SK-N-SH treated with all-trans-retinoic acid at 6 μM for 48 hours (cell line): ENCODE data around the gene CCNE1.

ENCODE experiments used
- ATAC-seq: fragments of 200-7000 bp; cut with Tn5 transposase; 3 replicates; pipeline ENCODE4 v1.9.1; 2020; ENCODE audit warnings: mild to moderate bottlenecking, moderate library complexity
- CSDC2 ChIP-seq: fragments of 250-450 bp; sonication (Bioruptor Pico); IDR thresholded peaks from 2 replicates; pipeline ENCODE4 v1.5.0; 2020; ENCODE audit warnings: mild to moderate bottlenecking, moderate library complexity
- ESRRG ChIP-seq: fragments of 250-450 bp; sonication (Bioruptor Pico); IDR thresholded peaks from 2 replicates; pipeline ENCODE4 v1.6.1; 2021; ENCODE audit warnings: mild to moderate bottlenecking
- GLIS3 ChIP-seq: fragments of 250-450 bp; sonication (Bioruptor Pico); IDR thresholded peaks from 2 replicates; pipeline ENCODE4 v1.5.0; 2020; ENCODE audit warnings: mild to moderate bottlenecking, moderate library complexity
- ISL1 ChIP-seq: fragments of 250-450 bp; sonication (Bioruptor Pico); IDR thresholded peaks from 2 replicates; pipeline ENCODE4 v2.1.2; 2022; ENCODE audit warnings: mild to moderate bottlenecking, moderate library complexity
- OSR1 ChIP-seq: fragments of 250-450 bp; sonication (Bioruptor Pico); IDR thresholded peaks from 2 replicates; pipeline ENCODE4 v1.8.0; 2022; ENCODE audit warnings: moderate library complexity, mild to moderate bottlenecking, inconsistent platforms
- PPARA ChIP-seq: fragments of 250-450 bp; sonication (Bioruptor Pico); IDR thresholded peaks from 2 replicates; pipeline ENCODE4 v1.5.0; 2020; ENCODE audit warnings: mild to moderate bottlenecking, borderline replicate concordance
- RARB ChIP-seq: fragments of 250-450 bp; sonication (Bioruptor Pico); IDR thresholded peaks from 2 replicates; pipeline ENCODE4 v1.8.0; 2021; ENCODE audit warnings: mild to moderate bottlenecking, moderate library complexity
- SNAI2 ChIP-seq: fragments of 250-450 bp; sonication (Bioruptor Pico); IDR thresholded peaks from 2 replicates; pipeline ENCODE4 v1.5.0; 2020; ENCODE audit warnings: mild to moderate bottlenecking, moderate library complexity
- ZFP3 ChIP-seq: fragments of 250-450 bp; sonication (Bioruptor Pico); IDR thresholded peaks from 2 replicates; pipeline ENCODE4 v1.5.0; 2020; ENCODE audit warnings: mild to moderate bottlenecking, moderate library complexity
- ZFP30 ChIP-seq: fragments of 450-650 bp; formaldehyde crosslinking; IDR thresholded peaks from 2 replicates; pipeline ENCODE4 v1.5.0; 2022; ENCODE audit warnings: mild to moderate bottlenecking, moderate library complexity
- ZNF565 ChIP-seq: fragments of 450-650 bp; formaldehyde crosslinking; conservative IDR thresholded peaks from 2 replicates; pipeline ENCODE4 v1.5.0; 2020; ENCODE audit warnings: low read depth, mild to moderate bottlenecking, moderate library complexity
- ZNF70 ChIP-seq: fragments of 450-650 bp; formaldehyde crosslinking; IDR thresholded peaks from 2 replicates; pipeline ENCODE4 v1.5.0; 2020; ENCODE audit warnings: mild to moderate bottlenecking, moderate library complexity
- ZNF8 ChIP-seq: fragments of 450-650 bp; formaldehyde crosslinking; IDR thresholded peaks from 2 replicates; pipeline ENCODE4 v1.5.0; 2020; ENCODE audit warnings: mild to moderate bottlenecking, moderate library complexity
- TF ChIP-seq, protein P1 (sequence below): fragments of 250-450 bp; sonication (Bioruptor Pico); IDR thresholded peaks from 2 replicates; pipeline ENCODE4 v1.8.0; 2020; ENCODE audit warnings: mild to moderate bottlenecking, moderate library complexity, borderline replicate concordance
- TF ChIP-seq, protein P2 (sequence below): fragments of 250-450 bp; sonication (Bioruptor Pico); IDR thresholded peaks from 2 replicates; pipeline ENCODE4 v1.5.0; 2020; ENCODE audit warnings: mild to moderate bottlenecking, moderate library complexity
- TF ChIP-seq, protein P3 (sequence below): fragments of 250-450 bp; sonication (Bioruptor Pico); IDR thresholded peaks from 2 replicates; pipeline ENCODE4 v1.8.0; 2021; ENCODE audit warnings: low read depth, mild to moderate bottlenecking, moderate library complexity, borderline replicate concordance
- TF ChIP-seq, protein P4 (sequence below): fragments of 250-450 bp; sonication (Bioruptor Pico); IDR thresholded peaks from 2 replicates; pipeline ENCODE4 v1.5.1; 2020; ENCODE audit warnings: low read depth, mild to moderate bottlenecking, moderate library complexity
- TF ChIP-seq, protein P5 (sequence below): fragments of 250-450 bp; sonication (Bioruptor Pico); IDR thresholded peaks from 2 replicates; pipeline ENCODE4 v1.5.1; 2021; ENCODE audit warnings: mild to moderate bottlenecking, moderate library complexity

Gene CCNE1

DNA sequence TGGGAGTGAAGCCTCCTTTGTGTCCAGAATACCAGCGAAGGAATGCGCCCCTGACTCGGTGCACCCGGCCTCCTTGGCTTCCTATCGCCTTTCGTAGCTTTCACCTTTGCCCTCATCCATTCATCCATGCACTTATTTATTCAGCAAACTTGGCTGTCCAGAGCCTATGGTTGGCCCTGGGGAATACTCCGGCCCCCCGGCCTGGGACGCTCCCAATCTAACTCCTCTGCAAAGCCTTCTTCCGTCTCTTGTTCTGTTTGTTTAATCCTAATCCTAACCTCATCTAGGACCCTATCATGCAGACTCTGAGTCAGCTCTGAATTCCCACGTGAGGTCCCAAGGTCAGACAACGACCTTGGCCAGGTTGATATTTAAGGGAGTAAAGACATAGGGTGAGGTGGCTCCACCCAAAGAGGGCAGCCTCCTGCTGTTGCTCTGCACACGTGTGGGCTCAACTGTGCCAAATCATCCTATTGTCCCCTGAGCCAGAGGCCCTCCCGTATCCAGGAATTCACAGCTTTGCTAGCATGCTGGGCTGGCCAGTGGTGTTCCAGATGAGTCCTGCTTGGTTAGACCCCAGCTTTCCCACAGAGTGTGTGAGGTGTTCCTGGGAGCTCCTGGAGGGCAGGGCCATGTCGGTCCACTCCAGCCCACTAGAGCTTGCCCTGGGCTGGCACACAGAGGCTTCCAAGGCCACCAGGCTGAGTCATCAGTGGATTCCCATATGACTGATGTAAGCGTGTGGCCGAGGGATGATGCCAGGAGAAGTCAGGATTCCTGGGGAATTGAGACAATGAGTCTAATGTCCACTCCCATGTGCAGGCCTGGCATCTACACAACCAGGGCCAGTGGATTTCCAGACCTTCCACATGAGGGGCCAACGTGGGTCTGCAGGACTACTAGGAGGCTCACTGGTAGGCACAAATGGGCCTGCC lies 6.5 kb upstream of the CCNE1 start:
- ATAC-seq = no peak; the same call in 1 of the 3 replicates
- TF ChIP-seq, protein P1, sequence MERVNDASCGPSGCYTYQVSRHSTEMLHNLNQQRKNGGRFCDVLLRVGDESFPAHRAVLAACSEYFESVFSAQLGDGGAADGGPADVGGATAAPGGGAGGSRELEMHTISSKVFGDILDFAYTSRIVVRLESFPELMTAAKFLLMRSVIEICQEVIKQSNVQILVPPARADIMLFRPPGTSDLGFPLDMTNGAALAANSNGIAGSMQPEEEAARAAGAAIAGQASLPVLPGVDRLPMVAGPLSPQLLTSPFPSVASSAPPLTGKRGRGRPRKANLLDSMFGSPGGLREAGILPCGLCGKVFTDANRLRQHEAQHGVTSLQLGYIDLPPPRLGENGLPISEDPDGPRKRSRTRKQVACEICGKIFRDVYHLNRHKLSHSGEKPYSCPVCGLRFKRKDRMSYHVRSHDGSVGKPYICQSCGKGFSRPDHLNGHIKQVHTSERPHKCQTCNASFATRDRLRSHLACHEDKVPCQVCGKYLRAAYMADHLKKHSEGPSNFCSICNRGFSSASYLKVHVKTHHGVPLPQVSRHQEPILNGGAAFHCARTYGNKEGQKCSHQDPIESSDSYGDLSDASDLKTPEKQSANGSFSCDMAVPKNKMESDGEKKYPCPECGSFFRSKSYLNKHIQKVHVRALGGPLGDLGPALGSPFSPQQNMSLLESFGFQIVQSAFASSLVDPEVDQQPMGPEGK = no peak
- TF ChIP-seq GLIS3 (CRISPR knock-in tag) (no peak), ZNF8 (CRISPR knock-in tag) (no peak)
- TF ChIP-seq, all 23 proteins: peak for 0

DNA sequence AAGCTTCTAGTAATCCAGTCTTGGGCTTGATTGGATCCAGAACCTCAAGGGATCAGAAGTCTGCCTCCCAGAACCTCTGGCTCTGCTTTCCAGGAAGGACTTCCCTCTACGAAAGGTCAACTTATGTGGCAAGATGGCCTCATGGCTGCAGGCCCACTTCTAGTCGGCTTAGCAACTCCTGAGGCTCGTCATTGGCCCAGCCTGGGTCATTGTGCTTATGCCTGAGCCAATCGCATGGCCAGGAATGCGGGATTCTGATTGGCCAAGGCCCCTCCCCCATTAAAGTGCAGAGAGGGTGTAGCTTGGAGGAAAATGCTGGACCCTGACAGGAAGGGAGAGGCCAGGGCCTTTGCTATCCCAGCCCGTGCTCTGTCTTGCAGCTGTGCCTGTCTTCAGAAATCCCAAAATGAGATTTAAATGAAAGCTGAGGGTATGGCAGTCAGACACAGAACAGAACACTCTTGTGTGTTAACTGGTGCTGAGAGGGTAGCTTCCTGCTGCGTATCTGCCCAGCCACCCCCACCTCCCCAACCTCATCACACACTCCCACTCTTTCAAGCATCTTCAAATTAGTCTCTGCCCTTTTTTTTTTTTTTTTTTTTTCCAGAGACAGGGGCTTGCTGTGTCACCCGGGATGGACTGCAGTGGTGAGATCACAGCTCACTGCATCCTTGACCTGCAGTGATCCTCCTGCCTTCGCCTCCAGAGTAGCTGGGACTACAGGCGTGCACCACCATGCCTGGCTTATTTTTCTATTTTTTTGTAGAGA lies 5.5 kb upstream of the CCNE1 start:
- TF ChIP-seq, protein P1 = no peak
- TF ChIP-seq ISL1 (CRISPR knock-in tag) = 0 out of 2 replicates have a peak, but pooled peaks have one; percentile 2
- TF ChIP-seq, all 23 proteins: peak for 1
- peak; percentile 78 for ATAC-seq

DNA sequence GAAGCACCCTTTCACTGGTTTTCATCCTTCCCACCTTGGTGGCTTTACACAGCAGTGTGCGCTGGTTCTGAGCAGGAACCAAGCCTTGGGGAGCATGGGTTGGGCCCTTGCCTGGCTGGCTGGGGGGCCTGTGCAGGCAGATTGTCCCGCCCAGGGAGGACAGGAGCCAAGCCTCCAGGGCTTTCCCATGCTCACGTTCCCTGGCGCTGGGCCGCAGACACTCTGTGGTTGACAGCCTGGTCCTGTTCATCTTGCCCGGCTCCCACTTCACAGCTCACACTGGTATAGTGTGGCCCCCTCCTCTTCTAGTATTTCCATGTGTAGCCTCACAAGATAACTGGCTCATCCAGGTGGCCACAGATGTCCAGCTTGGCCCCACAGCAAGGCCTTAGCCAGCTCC lies 4.6 kb upstream of the CCNE1 start:
- no peak for TF ChIP-seq SNAI2
- TF ChIP-seq OSR1 (CRISPR knock-in tag) = no peak
- no peak for TF ChIP-seq ZFP3 (CRISPR knock-in tag)
- TF ChIP-seq, protein P2, sequence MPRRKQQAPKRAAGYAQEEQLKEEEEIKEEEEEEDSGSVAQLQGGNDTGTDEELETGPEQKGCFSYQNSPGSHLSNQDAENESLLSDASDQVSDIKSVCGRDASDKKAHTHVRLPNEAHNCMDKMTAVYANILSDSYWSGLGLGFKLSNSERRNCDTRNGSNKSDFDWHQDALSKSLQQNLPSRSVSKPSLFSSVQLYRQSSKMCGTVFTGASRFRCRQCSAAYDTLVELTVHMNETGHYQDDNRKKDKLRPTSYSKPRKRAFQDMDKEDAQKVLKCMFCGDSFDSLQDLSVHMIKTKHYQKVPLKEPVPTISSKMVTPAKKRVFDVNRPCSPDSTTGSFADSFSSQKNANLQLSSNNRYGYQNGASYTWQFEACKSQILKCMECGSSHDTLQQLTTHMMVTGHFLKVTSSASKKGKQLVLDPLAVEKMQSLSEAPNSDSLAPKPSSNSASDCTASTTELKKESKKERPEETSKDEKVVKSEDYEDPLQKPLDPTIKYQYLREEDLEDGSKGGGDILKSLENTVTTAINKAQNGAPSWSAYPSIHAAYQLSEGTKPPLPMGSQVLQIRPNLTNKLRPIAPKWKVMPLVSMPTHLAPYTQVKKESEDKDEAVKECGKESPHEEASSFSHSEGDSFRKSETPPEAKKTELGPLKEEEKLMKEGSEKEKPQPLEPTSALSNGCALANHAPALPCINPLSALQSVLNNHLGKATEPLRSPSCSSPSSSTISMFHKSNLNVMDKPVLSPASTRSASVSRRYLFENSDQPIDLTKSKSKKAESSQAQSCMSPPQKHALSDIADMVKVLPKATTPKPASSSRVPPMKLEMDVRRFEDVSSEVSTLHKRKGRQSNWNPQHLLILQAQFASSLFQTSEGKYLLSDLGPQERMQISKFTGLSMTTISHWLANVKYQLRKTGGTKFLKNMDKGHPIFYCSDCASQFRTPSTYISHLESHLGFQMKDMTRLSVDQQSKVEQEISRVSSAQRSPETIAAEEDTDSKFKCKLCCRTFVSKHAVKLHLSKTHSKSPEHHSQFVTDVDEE (CRISPR knock-in tag) = no peak
- TF ChIP-seq ZNF565 = no peak
- no peak for TF ChIP-seq PPARA
- TF ChIP-seq RARB = no peak
- TF ChIP-seq CSDC2 (CRISPR knock-in tag) = no peak
- TF ChIP-seq ESRRG (CRISPR knock-in tag) = no peak
- TF ChIP-seq, protein P3, sequence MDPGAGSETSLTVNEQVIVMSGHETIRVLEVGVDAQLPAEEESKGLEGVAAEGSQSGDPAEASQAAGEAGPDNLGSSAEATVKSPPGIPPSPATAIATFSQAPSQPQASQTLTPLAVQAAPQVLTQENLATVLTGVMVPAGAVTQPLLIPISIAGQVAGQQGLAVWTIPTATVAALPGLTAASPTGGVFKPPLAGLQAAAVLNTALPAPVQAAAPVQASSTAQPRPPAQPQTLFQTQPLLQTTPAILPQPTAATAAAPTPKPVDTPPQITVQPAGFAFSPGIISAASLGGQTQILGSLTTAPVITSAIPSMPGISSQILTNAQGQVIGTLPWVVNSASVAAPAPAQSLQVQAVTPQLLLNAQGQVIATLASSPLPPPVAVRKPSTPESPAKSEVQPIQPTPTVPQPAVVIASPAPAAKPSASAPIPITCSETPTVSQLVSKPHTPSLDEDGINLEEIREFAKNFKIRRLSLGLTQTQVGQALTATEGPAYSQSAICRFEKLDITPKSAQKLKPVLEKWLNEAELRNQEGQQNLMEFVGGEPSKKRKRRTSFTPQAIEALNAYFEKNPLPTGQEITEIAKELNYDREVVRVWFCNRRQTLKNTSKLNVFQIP (CRISPR knock-in tag) = no peak
- no peak for TF ChIP-seq ZNF8 (CRISPR knock-in tag)
- TF ChIP-seq, protein P4, sequence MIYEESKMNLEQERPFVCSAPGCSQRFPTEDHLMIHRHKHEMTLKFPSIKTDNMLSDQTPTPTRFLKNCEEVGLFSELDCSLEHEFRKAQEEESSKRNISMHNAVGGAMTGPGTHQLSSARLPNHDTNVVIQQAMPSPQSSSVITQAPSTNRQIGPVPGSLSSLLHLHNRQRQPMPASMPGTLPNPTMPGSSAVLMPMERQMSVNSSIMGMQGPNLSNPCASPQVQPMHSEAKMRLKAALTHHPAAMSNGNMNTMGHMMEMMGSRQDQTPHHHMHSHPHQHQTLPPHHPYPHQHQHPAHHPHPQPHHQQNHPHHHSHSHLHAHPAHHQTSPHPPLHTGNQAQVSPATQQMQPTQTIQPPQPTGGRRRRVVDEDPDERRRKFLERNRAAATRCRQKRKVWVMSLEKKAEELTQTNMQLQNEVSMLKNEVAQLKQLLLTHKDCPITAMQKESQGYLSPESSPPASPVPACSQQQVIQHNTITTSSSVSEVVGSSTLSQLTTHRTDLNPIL (CRISPR knock-in tag) = no peak
- TF ChIP-seq ZFP30 (CRISPR knock-in tag) = no peak
- no peak for TF ChIP-seq ZNF70
- TF ChIP-seq, protein P5, sequence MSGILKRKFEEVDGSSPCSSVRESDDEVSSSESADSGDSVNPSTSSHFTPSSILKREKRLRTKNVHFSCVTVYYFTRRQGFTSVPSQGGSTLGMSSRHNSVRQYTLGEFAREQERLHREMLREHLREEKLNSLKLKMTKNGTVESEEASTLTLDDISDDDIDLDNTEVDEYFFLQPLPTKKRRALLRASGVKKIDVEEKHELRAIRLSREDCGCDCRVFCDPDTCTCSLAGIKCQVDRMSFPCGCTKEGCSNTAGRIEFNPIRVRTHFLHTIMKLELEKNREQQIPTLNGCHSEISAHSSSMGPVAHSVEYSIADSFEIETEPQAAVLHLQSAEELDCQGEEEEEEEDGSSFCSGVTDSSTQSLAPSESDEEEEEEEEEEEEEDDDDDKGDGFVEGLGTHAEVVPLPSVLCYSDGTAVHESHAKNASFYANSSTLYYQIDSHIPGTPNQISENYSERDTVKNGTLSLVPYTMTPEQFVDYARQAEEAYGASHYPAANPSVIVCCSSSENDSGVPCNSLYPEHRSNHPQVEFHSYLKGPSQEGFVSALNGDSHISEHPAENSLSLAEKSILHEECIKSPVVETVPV (CRISPR knock-in tag) = no peak
- no peak for ATAC-seq
